Spleen (tissue), 11 donors: ENCODE measurements around the gene FIS1. TPM values are rescaled to one million over a fixed set of nuclear protein-coding genes. Genes with fewer than 3 reads are reported as not detected.

Source experiments
- DNase-seq: peaks from one replicate; pipeline ENCODE4 v3.0.0-alpha.2; 2020
- H3K27ac ChIP-seq, 8 donors: fragments of 200-600 bp; sonication (generic) in 7 of 8; 1 replicate in 4 of 8; 2 replicates in 4 of 8; pipeline versions ENCODE4 v1.5.0 to v1.8.0; 2016 to 2021; ENCODE audit warnings: inconsistent platforms in 4 of 8, mild to moderate bottlenecking in 4 of 8, moderate library complexity in 1 of 8
- H3K27me3 ChIP-seq, 7 donors: fragments of 200-600 bp; sonication (generic) in 6 of 7; replicated peaks in 1 of 7; 1 replicate in 4 of 7; 2 replicates in 3 of 7; pipeline versions ENCODE4 v1.5.0 to v1.8.0; 2016 to 2021; ENCODE audit warnings: inconsistent platforms in 3 of 7, mild to moderate bottlenecking in 1 of 7
- H3K36me3 ChIP-seq, 6 donors: fragments of 200-600 bp; sonication (generic) in 5 of 6; 1 replicate in 4 of 6; 2 replicates in 2 of 6; pipeline versions ENCODE4 v1.5.0 to v1.8.0; 2016 to 2021; ENCODE audit warnings: inconsistent platforms in 2 of 6
- H3K4me1 ChIP-seq, 6 donors: fragments of 200-600 bp; sonication (generic) in 5 of 6; 1 replicate in 3 of 6; 2 replicates in 3 of 6; pipeline versions ENCODE4 v1.5.0 to v1.8.0; 2016 to 2021; ENCODE audit warnings: inconsistent platforms in 3 of 6
- H3K4me3 ChIP-seq, 8 donors: fragments of 200-600 bp; sonication (generic) in 7 of 8; 1 replicate in 4 of 8; 2 replicates in 4 of 8; pipeline versions ENCODE4 v1.5.0 to v1.8.0; 2016 to 2021; ENCODE audit warnings: inconsistent platforms in 4 of 8, mild to moderate bottlenecking in 4 of 8, moderate library complexity in 2 of 8
- H3K9me3 ChIP-seq, 8 donors: fragments of 200-600 bp; sonication (generic) in 7 of 8; 1 replicate in 4 of 8; 2 replicates in 4 of 8; pipeline versions ENCODE4 v1.5.0 to v1.8.0; 2016 to 2021; ENCODE audit warnings: inconsistent platforms in 4 of 8
- POLR2A ChIP-seq, 3 donors: fragments of 450-650 bp; IDR thresholded peaks; one replicate each; pipeline ENCODE4 v1.5.1; 2017; ENCODE audit warnings: antibody characterized with exemption in 3 of 3, mild to moderate bottlenecking in 1 of 3
- POLR2AphosphoS5 ChIP-seq, 3 donors: sonication (generic); formaldehyde crosslinking; IDR thresholded peaks; one replicate each; pipeline ENCODE4 v1.5.1; 2017; ENCODE audit warnings: antibody characterized with exemption in 3 of 3
- WGBS, 5 donors: extraction: QIAGEN DNeasy Blood & Tissue Kit in 3 of 5; methylation state at CpG; one replicate each; pipeline versions ENCODE4 v1.1.5 to v1.1.7; 2013 to 2018; 5-methylcytosine and 5-hydroxymethylcytosine counted together
- intact Hi-C: fragments of 100-400 bp; cut with DNase I; formaldehyde crosslinking; loops from one replicate; pipeline ENCODE4 v1.15.0; 2023; ENCODE audit warnings: low total_unique reads
- polyA plus RNA-seq, 3 donors: library from polyadenylated mRNA; stranded (reverse); fragments of 200-250 nt; gene quantifications; one replicate each; pipeline ENCODE4 v1.2.1, GENCODE V29; 2013
- total RNA-seq, 7 donors: library from RNA; depleted of rRNA in 3 of 7; stranded (reverse); fragments of >200 nt in 3 of 7; fragmentation: NEBNext Ultra II Directional in 4 of 7; extraction: Animal tissue kit (Norgen Biotek cat#: 25700) in 4 of 7; gene quantifications; one replicate each; pipeline versions ENCODE4 v1.1.0 to v1.2.1, GENCODE V29; 2016 to 2021
- TF ChIP-seq, protein P1 (sequence below), 11 experiments: fragments of 200-600 bp in 7 of 11; fragments of 450-650 bp in 4 of 11; sonication (generic) in 4 of 11; IDR thresholded peaks in 8 of 11; conservative IDR thresholded peaks in 3 of 11; 1 replicate in 7 of 11; 2 replicates in 4 of 11; pipeline versions ENCODE4 v1.4.0 to v1.8.0; 2016 to 2021; ENCODE audit warnings: antibody characterized with exemption in 11 of 11, inconsistent platforms in 4 of 11, mild to moderate bottlenecking in 1 of 11
- donor health status: healthy with polysubstance abuse.
- donor health status: DM: no; HTN: no; CAD: no; lungs with moderate emphysema.
- donor health status: DM: no; HTN: no; CAD: no.
- donor health status: Bipolar disorder and iron deficiency.
- donor health status: healthy.
- donor health status: DM: no; HTN: no; CAD: no.
- donor health status: DM: yes; HTN: yes; CAD: no.

FIS1 gene
- total and polyA plus RNA-seq, 10 donors, result 130 to 250 (median 179) TPM

GRCh38 chr7:101233907-101234547 lies 10.9 kb downstream of the FIS1 start:
- DNase-seq, result peak; percentile 68
- peaks cover 5 to 72% (median 39%) of the 10 kb centered on the region in 6 donors for H3K4me1 ChIP-seq
- TF ChIP-seq, protein P1, sequence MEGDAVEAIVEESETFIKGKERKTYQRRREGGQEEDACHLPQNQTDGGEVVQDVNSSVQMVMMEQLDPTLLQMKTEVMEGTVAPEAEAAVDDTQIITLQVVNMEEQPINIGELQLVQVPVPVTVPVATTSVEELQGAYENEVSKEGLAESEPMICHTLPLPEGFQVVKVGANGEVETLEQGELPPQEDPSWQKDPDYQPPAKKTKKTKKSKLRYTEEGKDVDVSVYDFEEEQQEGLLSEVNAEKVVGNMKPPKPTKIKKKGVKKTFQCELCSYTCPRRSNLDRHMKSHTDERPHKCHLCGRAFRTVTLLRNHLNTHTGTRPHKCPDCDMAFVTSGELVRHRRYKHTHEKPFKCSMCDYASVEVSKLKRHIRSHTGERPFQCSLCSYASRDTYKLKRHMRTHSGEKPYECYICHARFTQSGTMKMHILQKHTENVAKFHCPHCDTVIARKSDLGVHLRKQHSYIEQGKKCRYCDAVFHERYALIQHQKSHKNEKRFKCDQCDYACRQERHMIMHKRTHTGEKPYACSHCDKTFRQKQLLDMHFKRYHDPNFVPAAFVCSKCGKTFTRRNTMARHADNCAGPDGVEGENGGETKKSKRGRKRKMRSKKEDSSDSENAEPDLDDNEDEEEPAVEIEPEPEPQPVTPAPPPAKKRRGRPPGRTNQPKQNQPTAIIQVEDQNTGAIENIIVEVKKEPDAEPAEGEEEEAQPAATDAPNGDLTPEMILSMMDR (IDR thresholded peaks at IDR 0.05 in 8 of 11, conservative IDR thresholded peaks at IDR 0.05 in 3 of 11), result no peak
- TF ChIP-seq POLR2AphosphoS5 (IDR thresholded peaks at IDR 0.05), result peak in 1 of 3 donors; percentile 51
- 88 to 95% (median 92%) methylated on average over 13 to 21 of the region's 21 CpGs for WGBS, 5 donors
- no peak overlapping the region for H3K4me3 ChIP-seq
- H3K36me3 ChIP-seq, result peaks cover 0 to 85% (median 14%) of the 10 kb centered on the region in 6 donors
- no peak overlapping the region for H3K27ac ChIP-seq
- no peaks in the 10 kb centered on the region for H3K9me3 ChIP-seq
- intact Hi-C loops, result no loop called here
- H3K27me3 ChIP-seq, result no peaks in the 10 kb centered on the region

DNA sequence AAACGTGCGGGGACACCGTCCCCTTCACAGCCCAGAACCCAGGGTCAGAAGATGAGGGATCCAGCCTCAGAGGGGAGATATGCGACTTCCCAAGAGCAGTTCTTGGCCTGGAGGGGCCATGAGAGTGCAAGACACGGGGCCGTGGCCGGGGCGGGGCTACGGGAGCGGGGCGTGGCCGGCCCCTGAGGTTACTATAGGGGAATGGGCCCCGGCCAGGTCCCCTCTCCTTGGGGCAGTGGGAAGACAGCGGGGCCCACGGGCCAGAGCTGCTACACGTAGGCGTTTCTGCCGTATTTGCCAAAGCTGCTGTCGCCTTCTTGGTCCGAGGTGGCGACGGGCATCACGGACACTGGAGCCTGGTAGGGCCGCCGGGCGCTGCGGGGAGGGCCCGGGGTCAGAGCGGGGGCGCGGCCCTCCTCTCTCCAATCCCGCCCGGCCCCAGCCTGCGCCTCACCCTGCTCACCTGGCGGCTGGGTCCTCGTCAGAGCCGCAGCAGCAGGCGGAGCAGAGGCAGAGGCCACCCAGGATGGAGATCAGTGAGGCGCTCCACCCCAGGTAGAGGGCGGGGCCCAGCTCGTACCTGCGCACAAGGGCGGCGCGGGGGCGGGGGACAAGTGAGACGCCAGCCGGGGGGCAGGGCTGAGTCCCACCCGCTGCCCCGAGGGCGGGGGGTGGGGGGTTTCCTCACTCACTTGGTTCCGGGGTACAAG lies 12.6 kb downstream of the FIS1 start:
- no peaks in the 10 kb centered on the region for H3K27me3 ChIP-seq
- peak; percentile 71 for DNase-seq
- H3K36me3 ChIP-seq, result peaks cover 0 to 85% (median 15%) of the 10 kb centered on the region in 6 donors
- TF ChIP-seq, protein P1 (IDR thresholded peaks at IDR 0.05 in 8 of 11, conservative IDR thresholded peaks at IDR 0.05 in 3 of 11), result no peak
- peak in 2 of 3 donors; percentile 53 to 72 for TF ChIP-seq POLR2AphosphoS5 (IDR thresholded peaks at IDR 0.05)
- H3K9me3 ChIP-seq, result no peaks in the 10 kb centered on the region
- peak overlapping the region in 4 of 8 donors; percentile 7 to 45 (median 23) for H3K4me3 ChIP-seq
- H3K4me1 ChIP-seq, result peaks cover 0 to 55% (median 26%) of the 10 kb centered on the region in 6 donors
- intact Hi-C loops, result no loop called here
- WGBS, 5 donors, result 58 to 80% (median 70%) methylated on average over 30 to 52 of the region's 52 CpGs
- H3K27ac ChIP-seq, result peak overlapping the region in 5 of 8 donors; percentile 23 to 60 (median 49)

- Histone ChIP-seq H3K4me1 (peaks cover 0 to 48% (median 23%) of the 10 kb centered on the region in 6 donors), H3K4me3 (peak overlapping the region in 2 of 8 donors; percentile 31 to 45), H3K9me3 (no peaks in the 10 kb centered on the region), H3K27me3 (no peaks in the 10 kb centered on the region), H3K27ac (peak overlapping the region in 5 of 8 donors; percentile 23 to 60 (median 49)), H3K36me3 (peaks cover 0 to 85% (median 13%) of the 10 kb centered on the region in 6 donors)
- intact Hi-C loops, result no loop called here
- WGBS, 5 donors, result 70 to 91% (median 83%) methylated on average over 6 to 7 of the region's 7 CpGs
- DNase-seq, result no peak
- TF ChIP-seq, protein P1 (IDR thresholded peaks at IDR 0.05 in 8 of 11, conservative IDR thresholded peaks at IDR 0.05 in 3 of 11), result no peak
- TF ChIP-seq POLR2A (IDR thresholded peaks at IDR 0.05), result no peak
- TF ChIP-seq POLR2AphosphoS5 (IDR thresholded peaks at IDR 0.05), result no peak
These were observed 13.2 kb downstream of the FIS1 start for GRCh38 chr7:101231644-101232043.

GRCh38 chr7:101226721-101227120 lies 18.2 kb downstream of the FIS1 start:
- no peak for DNase-seq
- Histone ChIP-seq H3K36me3 (peaks cover 8 to 98% (median 48%) of the 10 kb centered on the region in 6 donors), H3K4me3 (no peak overlapping the region), H3K9me3 (no peaks in the 10 kb centered on the region), H3K27me3 (no peaks in the 10 kb centered on the region), H3K4me1 (peaks cover 0 to 26% (median 7%) of the 10 kb centered on the region in 6 donors), H3K27ac (no peak overlapping the region)
- 84 to 93% (median 93%) methylated on average over 9 of the region's 9 CpGs for WGBS, 5 donors
- TF ChIP-seq POLR2AphosphoS5 (IDR thresholded peaks at IDR 0.05) (no peak), POLR2A (IDR thresholded peaks at IDR 0.05) (no peak)
- TF ChIP-seq, protein P1 (IDR thresholded peaks at IDR 0.05 in 8 of 11, conservative IDR thresholded peaks at IDR 0.05 in 3 of 11), result no peak
- intact Hi-C loops, result no loop called here
